ENCODE data around the gene MAU2.

Gene MAU2

DNA sequence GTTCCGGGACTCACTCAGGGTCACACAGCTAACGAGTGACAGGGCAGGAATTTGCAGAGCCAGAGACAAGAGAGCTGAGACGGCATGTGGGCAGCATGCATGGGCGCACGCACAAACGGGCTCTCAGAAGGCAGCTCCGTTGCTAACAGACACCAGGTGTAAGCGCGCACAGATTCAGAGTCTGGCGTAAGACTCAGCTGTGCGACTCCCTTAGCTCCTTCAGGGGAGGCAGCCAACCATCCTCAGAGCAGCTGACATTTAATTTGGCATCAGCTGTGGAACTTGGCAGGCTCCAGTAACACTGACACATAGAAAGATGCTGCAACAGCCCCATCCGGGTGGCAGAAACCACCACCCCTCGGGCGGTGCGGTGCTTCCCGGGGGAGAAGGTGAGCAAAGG is 40.1 kb upstream of the MAU2 start:
- Histone ChIP-seq H3K9me3 (ENCODE audit: insufficient read depth, low read depth, low read length) (no peaks in the 10 kb centered on the region), H3K27me3 (ENCODE audit: insufficient read depth, low read length) (no peaks in the 10 kb centered on the region), H3K9ac (ENCODE audit: low read depth, low read length) (no peak overlapping the region), H3K36me3 (ENCODE audit: insufficient read depth, low read length) (peaks cover 82% of the 10 kb centered on the region), H3K27ac (ENCODE audit: low read depth, low read length) (no peak overlapping the region), H3K4me1 (ENCODE audit: insufficient read depth, low read length) (no peaks in the 10 kb centered on the region), H3K4me3 (ENCODE audit: low read length) (no peak overlapping the region)
- WGBS: 95% methylated on average over 16 of the region's 16 CpGs

DNA sequence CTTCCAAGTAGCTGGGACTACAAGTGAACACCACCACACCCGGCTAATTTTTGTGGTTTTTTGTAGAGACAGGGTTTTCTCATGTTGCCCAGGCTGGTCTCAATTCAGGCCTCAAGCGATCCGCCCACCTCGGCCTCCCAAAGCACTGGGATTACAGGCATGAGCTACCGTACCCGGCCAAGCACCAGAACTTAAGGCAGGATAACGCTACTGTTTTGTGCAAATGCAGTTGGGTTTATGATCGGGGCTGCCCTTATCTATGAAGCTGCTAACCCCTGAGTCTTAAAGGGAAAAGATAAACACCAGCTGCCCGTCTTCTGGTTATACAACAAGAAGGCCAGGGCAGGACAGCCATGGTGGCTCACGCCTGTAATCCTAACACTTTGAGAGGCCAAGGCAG is 34.9 kb upstream of the MAU2 start:
- Histone ChIP-seq H3K9me3 (ENCODE audit: insufficient read depth, low read depth, low read length) (no peaks in the 10 kb centered on the region), H3K27me3 (ENCODE audit: insufficient read depth, low read length) (no peaks in the 10 kb centered on the region), H3K9ac (ENCODE audit: low read depth, low read length) (no peak overlapping the region), H3K36me3 (ENCODE audit: insufficient read depth, low read length) (peaks cover 83% of the 10 kb centered on the region), H3K27ac (ENCODE audit: low read depth, low read length) (no peak overlapping the region), H3K4me1 (ENCODE audit: insufficient read depth, low read length) (no peaks in the 10 kb centered on the region), H3K4me3 (ENCODE audit: low read length) (no peak overlapping the region)
- 97% methylated on average over 10 of the region's 10 CpGs for WGBS

DNA sequence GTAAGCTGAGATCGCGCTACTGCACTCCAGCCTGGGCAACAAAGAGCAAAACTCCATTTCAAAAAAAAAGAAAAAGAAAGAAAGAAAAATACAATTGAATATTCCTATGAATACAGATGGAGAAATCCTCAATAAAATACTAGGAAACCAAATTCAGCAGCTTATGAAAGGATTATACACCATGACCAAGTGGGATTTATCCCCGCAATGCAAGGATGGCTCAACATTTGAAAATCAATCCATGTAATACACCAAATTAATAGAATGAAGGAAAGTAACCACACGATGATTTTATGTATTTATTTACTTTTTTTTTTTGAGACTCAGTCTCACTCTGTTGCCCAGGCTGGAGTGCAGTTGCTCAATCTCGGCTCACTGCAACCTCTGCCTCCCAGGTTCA is 28.0 kb upstream of the MAU2 start:
- H3K4me1 ChIP-seq (ENCODE audit: insufficient read depth, low read length): no peaks in the 10 kb centered on the region
- WGBS: 91% methylated on average over 3 of the region's 5 CpGs
- H3K36me3 ChIP-seq (ENCODE audit: insufficient read depth, low read length): peaks cover 72% of the 10 kb centered on the region
- H3K4me3 ChIP-seq (ENCODE audit: low read length): no peak overlapping the region
- H3K27me3 ChIP-seq (ENCODE audit: insufficient read depth, low read length): no peaks in the 10 kb centered on the region
- peaks cover 3% of the 10 kb centered on the region; the same call in 1 of the 2 replicates for H3K9me3 ChIP-seq (ENCODE audit: insufficient read depth, low read depth, low read length)
- no peak overlapping the region for H3K27ac ChIP-seq (ENCODE audit: low read depth, low read length)
- H3K9ac ChIP-seq (ENCODE audit: low read depth, low read length): no peak overlapping the region

DNA sequence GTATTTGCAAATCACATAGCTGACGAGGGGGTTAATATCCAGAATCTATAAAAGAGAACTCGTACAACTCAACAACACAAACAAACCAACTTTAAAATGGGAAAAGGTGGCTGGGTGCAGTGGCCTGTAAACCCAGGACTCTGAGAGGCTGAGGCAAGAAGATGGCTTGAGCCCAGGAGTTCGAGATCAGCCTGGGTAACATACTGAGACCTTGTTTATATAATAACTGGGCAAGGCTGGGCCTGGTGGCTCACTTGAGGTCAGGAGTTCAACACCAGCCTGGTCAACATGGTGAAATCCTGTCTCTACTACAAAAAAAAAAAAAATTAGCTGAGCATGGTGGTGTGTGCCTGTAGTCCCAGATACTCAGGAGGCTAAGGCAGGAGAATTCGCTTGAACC is 25.7 kb upstream of the MAU2 start:
- no peaks in the 10 kb centered on the region for H3K4me1 ChIP-seq (ENCODE audit: insufficient read depth, low read length)
- no peak overlapping the region for H3K4me3 ChIP-seq (ENCODE audit: low read length)
- H3K9ac ChIP-seq (ENCODE audit: low read depth, low read length): no peak overlapping the region
- peaks cover 59% of the 10 kb centered on the region for H3K36me3 ChIP-seq (ENCODE audit: insufficient read depth, low read length)
- no peak overlapping the region for H3K27ac ChIP-seq (ENCODE audit: low read depth, low read length)
- 91% methylated on average over 2 of the region's 4 CpGs for WGBS
- peaks cover 3% of the 10 kb centered on the region; the same call in 1 of the 2 replicates for H3K9me3 ChIP-seq (ENCODE audit: insufficient read depth, low read depth, low read length)
- no peaks in the 10 kb centered on the region for H3K27me3 ChIP-seq (ENCODE audit: insufficient read depth, low read length)

DNA sequence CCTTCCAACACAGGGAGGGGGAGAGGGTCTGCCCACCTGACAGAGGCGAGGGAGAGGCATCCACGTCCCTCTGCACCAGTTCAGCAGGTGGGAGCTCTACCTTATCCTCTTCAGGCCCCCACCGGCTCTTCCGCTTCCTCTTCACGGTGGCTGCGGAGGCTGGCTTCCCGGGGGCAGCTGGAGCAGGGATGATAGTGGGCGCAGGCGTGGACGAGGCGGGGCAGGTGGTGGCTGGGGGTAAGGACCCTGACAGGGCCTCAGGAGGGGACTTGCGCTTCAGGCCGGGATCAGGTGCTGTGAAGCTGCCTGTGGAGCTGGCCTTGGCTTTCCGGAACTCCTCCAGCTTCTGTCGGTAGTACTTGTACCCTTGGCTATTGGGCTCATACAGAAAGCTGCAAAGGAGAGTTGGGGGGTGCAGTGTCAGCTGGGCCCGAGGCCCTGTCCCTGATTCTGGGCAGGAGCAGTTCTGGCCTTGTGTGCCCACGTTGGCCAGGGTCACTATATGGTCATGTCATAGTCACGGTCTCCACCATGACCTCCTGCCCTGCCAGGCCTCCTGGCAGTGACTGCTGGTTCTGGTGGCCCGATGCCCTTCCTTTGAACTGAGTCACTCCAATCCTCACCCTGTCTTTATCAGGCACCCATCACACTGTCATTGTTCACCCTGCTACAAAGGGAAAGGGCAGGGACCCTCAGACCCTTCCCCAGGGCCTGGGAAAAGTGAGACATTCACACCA is 23.5 kb upstream of the MAU2 start:
- Histone ChIP-seq H3K9me3 (ENCODE audit: insufficient read depth, low read depth, low read length) (peaks cover 3% of the 10 kb centered on the region; the same call in 1 of the 2 replicates), H3K27ac (ENCODE audit: low read depth, low read length) (no peak overlapping the region), H3K27me3 (ENCODE audit: insufficient read depth, low read length) (no peaks in the 10 kb centered on the region), H3K9ac (ENCODE audit: low read depth, low read length) (no peak overlapping the region), H3K4me3 (ENCODE audit: low read length) (no peak overlapping the region), H3K36me3 (ENCODE audit: insufficient read depth, low read length) (peaks cover 70% of the 10 kb centered on the region), H3K4me1 (ENCODE audit: insufficient read depth, low read length) (no peaks in the 10 kb centered on the region)
- 94% methylated on average over 19 of the region's 19 CpGs for WGBS

DNA sequence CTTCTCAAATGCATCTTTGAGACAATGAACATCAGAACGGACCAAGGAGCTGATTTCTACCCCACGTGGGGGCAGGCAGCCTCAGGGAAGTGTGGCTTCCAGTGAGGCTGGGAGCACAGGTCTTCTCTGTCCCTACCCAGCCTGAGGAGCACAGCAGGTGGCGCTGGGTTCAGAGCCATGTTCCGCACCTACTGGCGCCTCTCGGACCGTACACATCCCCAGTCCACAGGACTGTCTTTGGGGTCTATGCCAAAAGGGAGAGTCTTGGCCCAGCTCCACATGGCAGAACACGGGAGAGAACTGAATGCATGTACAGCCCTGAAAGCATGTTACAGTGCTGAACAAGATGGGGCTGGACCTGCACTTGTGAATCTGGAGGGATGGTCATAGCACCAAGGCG is 22.9 kb upstream of the MAU2 start:
- Histone ChIP-seq H3K9ac (ENCODE audit: low read depth, low read length) (no peak overlapping the region), H3K27me3 (ENCODE audit: insufficient read depth, low read length) (no peaks in the 10 kb centered on the region), H3K27ac (ENCODE audit: low read depth, low read length) (no peak overlapping the region), H3K9me3 (ENCODE audit: insufficient read depth, low read depth, low read length) (no peaks in the 10 kb centered on the region), H3K36me3 (ENCODE audit: insufficient read depth, low read length) (peaks cover 71% of the 10 kb centered on the region), H3K4me3 (ENCODE audit: low read length) (no peak overlapping the region), H3K4me1 (ENCODE audit: insufficient read depth, low read length) (no peaks in the 10 kb centered on the region)
- WGBS: 92% methylated on average over 9 of the region's 9 CpGs

DNA sequence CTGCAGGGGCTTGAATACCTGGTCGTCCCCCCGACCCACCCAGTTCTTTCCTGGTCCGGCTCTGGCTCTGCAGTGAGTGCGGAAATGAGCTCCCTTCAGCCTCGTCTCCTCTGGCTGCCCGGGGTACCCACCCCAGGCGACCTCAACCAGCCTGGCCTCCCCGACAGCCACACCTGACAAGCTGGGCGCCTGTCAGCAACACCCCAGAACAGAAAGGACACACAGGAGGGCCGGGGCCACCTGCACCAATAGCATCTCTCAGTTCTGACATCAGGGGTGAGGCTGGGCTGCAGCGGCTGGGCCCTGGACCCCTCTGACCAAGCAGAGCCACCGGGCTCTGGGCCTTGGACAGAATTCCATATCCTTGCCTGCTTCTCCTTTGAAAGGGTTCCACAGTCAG is 20.0 kb upstream of the MAU2 start:
- no peaks in the 10 kb centered on the region for H3K27me3 ChIP-seq (ENCODE audit: insufficient read depth, low read length)
- 93% methylated on average over 12 of the region's 12 CpGs for WGBS
- no peak overlapping the region for H3K4me3 ChIP-seq (ENCODE audit: low read length)
- H3K9ac ChIP-seq (ENCODE audit: low read depth, low read length): no peak overlapping the region; the same call in 1 of the 2 replicates
- H3K36me3 ChIP-seq (ENCODE audit: insufficient read depth, low read length): peaks cover 75% of the 10 kb centered on the region
- no peaks in the 10 kb centered on the region for H3K9me3 ChIP-seq (ENCODE audit: insufficient read depth, low read depth, low read length)
- no peak overlapping the region for H3K27ac ChIP-seq (ENCODE audit: low read depth, low read length)
- no peaks in the 10 kb centered on the region for H3K4me1 ChIP-seq (ENCODE audit: insufficient read depth, low read length)

DNA sequence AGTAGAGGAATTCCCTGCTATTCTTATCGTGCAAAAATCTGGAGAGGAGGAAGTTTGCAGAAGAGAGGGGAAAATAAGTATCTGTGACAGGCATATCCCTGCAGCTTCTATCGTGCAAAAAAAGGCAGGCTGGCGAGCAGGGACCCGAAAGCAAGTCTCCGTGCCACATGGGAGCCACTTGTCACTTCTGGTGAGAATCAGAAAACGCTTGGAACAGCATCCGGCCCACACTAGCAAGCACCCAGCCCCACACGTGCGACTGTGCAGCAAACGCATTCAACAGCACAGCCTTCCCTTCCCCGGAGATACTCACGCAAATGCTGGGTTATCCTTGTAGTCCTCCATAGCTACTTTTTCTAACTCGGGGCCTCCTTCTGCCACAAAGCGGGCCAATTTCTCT is 17.2 kb upstream of the MAU2 start:
- Histone ChIP-seq H3K9me3 (ENCODE audit: insufficient read depth, low read depth, low read length) (no peaks in the 10 kb centered on the region), H3K9ac (ENCODE audit: low read depth, low read length) (no peak overlapping the region), H3K4me3 (ENCODE audit: low read length) (no peak overlapping the region), H3K27me3 (ENCODE audit: insufficient read depth, low read length) (no peaks in the 10 kb centered on the region), H3K36me3 (ENCODE audit: insufficient read depth, low read length) (peaks cover 87% of the 10 kb centered on the region), H3K27ac (ENCODE audit: low read depth, low read length) (no peak overlapping the region), H3K4me1 (ENCODE audit: insufficient read depth, low read length) (no peaks in the 10 kb centered on the region)
- WGBS: 96% methylated on average over 14 of the region's 14 CpGs

DNA sequence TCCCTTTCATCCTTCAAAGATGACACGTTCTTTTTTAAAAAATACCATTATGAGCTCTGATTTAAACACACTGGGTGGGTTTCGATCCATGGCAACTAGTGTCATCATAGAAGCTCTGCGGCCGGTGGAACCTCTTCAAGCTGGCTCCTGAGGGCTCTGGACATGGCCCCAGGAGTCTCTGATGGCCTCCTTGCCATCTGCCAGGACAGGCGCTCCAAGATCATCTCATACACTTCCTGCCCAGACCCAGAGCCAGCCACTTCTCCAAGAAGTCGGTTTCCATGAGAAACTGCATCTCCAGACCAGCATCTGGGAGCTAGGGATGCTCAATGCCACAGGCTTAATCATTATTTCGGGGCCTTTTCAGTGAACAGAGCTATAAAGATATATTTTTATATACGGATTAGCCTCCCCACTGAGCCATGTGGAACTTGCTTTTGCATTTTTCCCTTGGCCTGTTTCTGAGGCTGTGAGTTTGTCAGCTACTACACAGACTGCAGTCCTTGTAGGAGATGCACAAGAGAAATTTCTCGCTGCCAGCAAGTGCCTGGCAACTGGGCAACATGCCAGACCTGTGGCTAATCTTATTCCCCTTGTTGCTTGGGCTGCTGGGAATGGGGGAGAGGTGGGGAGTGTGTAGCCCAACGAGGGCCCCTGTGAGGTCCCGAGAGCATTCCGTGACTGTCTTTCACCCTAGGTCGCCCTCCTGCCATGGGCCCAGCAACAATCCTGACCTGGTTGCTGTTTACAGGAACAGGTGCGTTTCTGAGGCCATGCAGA is 16.3 kb upstream of the MAU2 start:
- Histone ChIP-seq H3K9ac (ENCODE audit: low read depth, low read length) (no peak overlapping the region), H3K4me1 (ENCODE audit: insufficient read depth, low read length) (no peaks in the 10 kb centered on the region), H3K36me3 (ENCODE audit: insufficient read depth, low read length) (peaks cover 89% of the 10 kb centered on the region), H3K4me3 (ENCODE audit: low read length) (no peak overlapping the region), H3K27me3 (ENCODE audit: insufficient read depth, low read length) (no peaks in the 10 kb centered on the region), H3K9me3 (ENCODE audit: insufficient read depth, low read depth, low read length) (no peaks in the 10 kb centered on the region), H3K27ac (ENCODE audit: low read depth, low read length) (no peak overlapping the region)
- 94% methylated on average over 14 of the region's 14 CpGs for WGBS

DNA sequence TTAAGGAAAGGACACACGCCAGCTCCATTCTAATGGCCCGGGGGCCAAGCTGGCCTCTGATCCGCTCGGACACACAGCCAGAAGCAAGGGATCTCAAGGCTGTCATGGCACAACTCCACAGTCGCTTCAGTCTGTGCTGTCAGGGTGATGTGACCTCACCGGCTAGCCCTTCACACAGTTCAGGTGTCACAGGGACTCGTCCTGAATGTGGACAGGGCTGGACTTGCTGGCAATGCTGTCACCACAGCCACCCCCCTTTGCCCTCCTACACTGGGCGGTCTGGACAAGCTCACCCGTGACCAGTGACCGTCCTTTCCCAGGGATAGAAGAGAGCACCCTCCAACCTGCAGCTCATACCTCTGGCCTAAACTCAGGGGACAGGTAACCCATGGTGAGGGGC is 15.6 kb upstream of the MAU2 start:
- peaks cover 94% of the 10 kb centered on the region for H3K36me3 ChIP-seq (ENCODE audit: insufficient read depth, low read length)
- no peaks in the 10 kb centered on the region for H3K4me1 ChIP-seq (ENCODE audit: insufficient read depth, low read length)
- no peak overlapping the region for H3K27ac ChIP-seq (ENCODE audit: low read depth, low read length)
- no peaks in the 10 kb centered on the region for H3K9me3 ChIP-seq (ENCODE audit: insufficient read depth, low read depth, low read length)
- 95% methylated on average over 10 of the region's 10 CpGs for WGBS
- H3K27me3 ChIP-seq (ENCODE audit: insufficient read depth, low read length): no peaks in the 10 kb centered on the region
- H3K4me3 ChIP-seq (ENCODE audit: low read length): no peak overlapping the region
- no peak overlapping the region for H3K9ac ChIP-seq (ENCODE audit: low read depth, low read length)

DNA sequence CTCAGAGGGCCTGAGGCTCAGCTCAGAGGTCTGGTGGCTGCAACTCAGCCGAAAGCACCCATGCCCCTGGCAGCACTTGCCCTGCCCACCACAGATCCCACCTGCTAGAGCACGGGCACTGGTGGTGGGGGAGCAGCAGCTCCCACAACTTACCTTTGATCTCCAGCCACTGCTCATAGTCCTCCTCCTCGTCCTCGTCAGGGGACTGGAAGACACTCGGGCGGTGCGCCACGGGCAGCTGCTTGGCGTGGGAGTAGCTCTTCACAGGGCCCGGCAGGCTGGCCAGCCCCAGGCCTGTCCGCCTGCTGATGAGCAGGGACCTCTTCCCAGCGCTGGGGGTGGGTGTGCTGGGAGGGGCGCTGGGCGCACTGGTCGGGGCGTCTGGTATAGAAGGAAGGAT is 14.9 kb upstream of the MAU2 start:
- Histone ChIP-seq H3K4me3 (ENCODE audit: low read length) (no peak overlapping the region), H3K9ac (ENCODE audit: low read depth, low read length) (no peak overlapping the region), H3K27me3 (ENCODE audit: insufficient read depth, low read length) (no peaks in the 10 kb centered on the region), H3K4me1 (ENCODE audit: insufficient read depth, low read length) (no peaks in the 10 kb centered on the region), H3K27ac (ENCODE audit: low read depth, low read length) (no peak overlapping the region), H3K36me3 (ENCODE audit: insufficient read depth, low read length) (peaks cover 95% of the 10 kb centered on the region), H3K9me3 (ENCODE audit: insufficient read depth, low read depth, low read length) (no peaks in the 10 kb centered on the region)
- WGBS: 96% methylated on average over 16 of the region's 16 CpGs

All from HUES64 (cell line).